NK-92 treated with Interleukin-12 subunit alpha and Interleukin-12 subunit beta, amount 100 ng/mL, for 24 hours (cell line): ENCODE results near the gene IL1R2.
"Not testable (repeated sequence)": the region's sequence is repeated elsewhere in the genome, so short reads cannot be mapped to it uniquely, and the experiment has no call there.

Experiments used
- DNase-seq: peaks from one replicate; lab custom pipeline; 2025; lab: John Stamatoyannopoulos, UW

Gene IL1R2

GRCh38 chr2:102000012-102000411, 8.3 kb downstream of the IL1R2 start:
- DNase-seq, result no peak

GRCh38 chr2:102000813-102001766, 9.3 kb downstream of the IL1R2 start:
- DNase-seq, result no peak

DNA sequence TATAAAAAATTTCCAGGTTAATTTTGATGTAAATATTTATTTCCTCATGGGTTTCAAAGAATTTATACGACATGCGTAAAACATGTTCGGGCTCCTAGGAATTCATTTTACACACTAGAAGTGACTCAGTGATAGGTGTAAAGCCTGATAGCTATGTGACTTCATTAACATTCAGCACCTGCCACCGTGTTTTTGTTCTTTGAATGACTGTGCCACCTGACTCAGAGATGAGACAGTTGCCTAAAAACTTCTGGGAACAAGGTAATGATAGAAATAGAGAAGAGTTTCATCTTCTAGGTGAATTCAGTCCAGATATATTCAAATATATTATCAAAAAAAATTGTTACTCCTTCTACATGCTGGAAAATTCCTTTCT, 10.0 kb downstream of the IL1R2 start:
- DNase-seq, result no peak

GRCh38 chr2:102002228-102002627, 10.5 kb downstream of the IL1R2 start:
- DNase-seq, result no peak

DNA sequence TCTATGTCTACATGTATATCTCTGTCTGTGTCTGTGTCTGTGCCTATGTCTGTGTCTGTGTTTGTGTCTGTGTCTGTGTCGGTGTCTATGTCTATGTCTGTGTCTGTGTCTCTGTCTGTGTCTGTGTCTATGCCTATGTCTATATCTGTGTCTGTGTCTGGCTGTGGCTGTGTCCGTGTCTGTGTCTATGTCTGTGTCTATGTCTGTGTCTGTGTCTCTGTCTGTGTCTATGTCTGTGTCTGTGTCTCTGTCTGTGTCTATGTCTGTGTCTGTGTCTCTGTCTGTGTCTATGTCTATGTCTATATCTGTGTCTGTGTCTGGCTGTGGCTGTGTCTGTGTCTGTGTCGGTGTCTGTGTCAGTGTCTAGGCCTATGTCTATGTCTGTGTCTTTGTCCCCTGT, 11.1 kb downstream of the IL1R2 start:
- DNase-seq, result not testable (repeated sequence)

- DNase-seq, result no peak
Observed at GRCh38 chr2:102003696-102004095, 11.9 kb downstream of the IL1R2 start.

DNA sequence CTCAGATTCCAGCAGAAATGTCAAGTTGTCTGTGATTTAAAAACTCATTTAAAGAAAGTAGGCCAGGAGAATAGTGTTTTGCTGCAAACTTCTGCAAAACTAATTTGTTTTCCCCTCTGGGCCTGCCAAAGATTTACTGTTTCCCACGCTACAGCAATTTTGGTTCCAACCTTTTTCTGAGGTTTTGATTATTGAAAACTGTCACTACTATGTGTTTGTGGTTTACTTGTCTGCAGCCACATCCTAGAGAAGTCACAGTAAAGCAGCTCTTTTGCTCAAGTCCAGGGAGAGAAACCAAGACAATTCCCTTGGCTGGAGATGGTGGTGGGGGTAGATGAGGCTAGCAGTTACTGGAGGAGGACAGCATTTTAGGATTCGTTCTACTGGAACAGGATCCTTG, 12.8 kb downstream of the IL1R2 start:
- no peak for DNase-seq

DNA sequence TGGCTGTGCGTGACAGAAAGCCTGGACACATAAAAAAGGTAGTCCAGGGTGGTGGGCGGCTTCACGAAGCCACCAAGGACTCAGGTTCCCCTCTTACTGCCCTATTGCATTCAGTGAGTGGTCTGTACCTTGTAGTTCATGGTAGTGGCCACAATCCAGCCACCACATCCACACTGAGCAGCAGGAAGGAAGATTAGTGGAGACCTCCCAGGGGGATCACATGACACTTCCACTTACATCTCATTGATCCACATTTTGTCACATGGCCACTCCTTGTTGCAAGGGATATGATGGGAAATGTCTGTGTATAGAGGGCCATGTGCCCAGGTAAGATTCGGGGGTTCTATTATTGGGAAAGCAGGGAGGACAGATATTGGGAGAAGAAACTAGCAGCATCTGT, 13.7 kb downstream of the IL1R2 start:
- DNase-seq, result no peak

DNA sequence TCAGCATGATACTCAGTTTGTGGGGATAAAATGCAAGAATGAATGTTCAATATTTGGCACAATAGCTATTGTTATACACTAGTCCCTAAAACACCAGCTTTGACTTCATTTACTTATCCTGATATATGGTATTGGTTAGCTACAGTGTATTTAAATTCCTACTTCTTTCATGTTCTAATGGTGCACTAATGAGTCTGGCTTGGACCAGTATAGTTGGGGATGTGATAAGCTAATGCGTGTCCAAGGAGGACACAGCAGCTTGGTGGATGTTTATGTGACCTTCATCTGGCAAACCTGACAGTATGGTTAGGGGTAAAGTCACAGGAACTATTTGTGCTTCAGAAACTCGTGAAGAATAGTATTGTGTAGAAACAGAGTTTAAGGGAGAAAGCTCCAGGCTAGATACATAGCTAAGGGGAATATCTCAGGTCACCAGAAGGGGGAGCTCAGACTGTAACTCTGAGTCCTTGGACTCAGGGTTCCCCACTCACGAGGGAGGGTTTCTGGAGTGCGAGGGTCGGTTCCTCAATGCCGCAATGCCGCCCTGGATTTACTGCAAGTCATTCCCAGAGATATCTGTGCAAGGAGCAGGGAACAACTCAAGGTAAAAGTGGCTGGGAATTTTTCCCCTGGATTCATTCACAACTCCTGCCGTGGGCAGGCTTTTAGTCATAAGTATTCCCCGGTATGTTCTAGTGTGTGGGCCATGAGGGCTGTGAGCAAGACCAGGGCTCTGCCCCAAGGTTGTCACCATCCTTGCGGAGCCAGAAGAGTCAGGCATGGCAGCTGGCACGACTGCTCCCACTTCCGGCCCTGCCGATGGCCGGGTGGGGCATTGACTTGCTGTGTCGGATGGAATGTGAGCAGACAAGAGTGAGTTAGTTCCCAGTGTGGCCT, 14.5 kb downstream of the IL1R2 start:
- DNase-seq, result no peak

- DNase-seq, result no peak
Observed at GRCh38 chr2:102006886-102007278, 15.1 kb downstream of the IL1R2 start.

DNA sequence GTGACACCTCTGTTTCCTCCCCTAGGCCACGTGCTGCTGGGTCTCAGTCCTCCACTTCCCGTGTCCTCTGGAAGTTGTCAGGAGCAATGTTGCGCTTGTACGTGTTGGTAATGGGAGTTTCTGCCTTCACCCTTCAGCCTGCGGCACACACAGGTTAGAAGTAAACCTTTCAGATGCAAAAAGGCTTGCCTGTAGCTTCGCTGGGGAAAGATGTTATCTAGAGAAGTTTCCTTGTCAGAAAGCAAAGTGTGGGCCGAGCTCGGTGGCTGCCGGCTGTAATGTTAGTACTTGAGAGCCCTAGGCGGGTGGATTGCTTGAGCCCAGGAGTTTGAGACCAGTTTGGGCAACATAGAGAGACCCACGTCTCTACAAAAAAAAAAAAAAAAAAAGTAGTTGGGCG, 16.7 kb downstream of the IL1R2 start:
- no peak for DNase-seq

DNA sequence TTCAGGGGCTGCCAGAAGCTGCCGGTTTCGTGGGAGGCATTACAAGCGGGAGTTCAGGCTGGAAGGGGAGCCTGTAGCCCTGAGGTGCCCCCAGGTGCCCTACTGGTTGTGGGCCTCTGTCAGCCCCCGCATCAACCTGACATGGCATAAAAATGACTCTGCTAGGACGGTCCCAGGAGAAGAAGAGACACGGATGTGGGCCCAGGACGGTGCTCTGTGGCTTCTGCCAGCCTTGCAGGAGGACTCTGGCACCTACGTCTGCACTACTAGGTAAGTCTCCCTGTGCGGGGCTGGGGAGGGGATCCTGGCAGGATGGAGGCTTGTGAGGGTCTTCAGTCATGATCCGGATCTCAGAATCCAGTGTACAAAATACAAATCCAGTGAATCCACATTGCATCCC, 17.8 kb downstream of the IL1R2 start:
- no peak for DNase-seq

GRCh38 chr2:102010902-102011301, 19.1 kb downstream of the IL1R2 start:
- no peak for DNase-seq

DNA sequence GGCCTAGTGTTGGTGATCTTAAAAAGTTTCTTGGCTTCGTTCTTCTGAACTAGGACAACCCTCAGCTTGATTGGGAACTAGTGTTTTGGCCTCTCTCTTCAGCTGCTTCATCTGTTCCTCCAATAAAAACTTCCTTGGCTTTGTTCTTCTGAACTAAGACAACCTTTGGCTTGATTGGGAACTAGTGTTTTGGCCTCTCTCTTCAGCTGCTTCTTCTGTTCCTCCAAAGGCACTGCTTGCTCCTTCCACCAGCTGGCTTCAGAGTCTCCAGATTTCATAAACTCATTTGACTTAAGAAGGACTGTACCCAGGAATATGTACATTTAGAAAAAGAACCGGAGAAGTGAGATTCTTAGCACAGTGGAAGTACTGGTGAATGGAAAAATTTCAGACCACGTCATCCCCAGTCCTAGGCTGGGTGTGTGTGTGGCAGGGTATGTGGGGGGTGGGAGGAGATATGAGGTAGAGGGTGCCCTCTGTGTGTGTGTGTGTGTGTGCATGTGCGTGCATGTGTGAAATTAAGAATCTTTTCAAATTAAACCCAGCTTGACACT, 20.4 kb downstream of the IL1R2 start:
- DNase-seq, result no peak

GRCh38 chr2:102013206-102014040, 21.7 kb downstream of the IL1R2 start:
- DNase-seq, result no peak

- DNase-seq, result no peak
Observed at GRCh38 chr2:102014041-102014345, 22.2 kb downstream of the IL1R2 start.

DNA sequence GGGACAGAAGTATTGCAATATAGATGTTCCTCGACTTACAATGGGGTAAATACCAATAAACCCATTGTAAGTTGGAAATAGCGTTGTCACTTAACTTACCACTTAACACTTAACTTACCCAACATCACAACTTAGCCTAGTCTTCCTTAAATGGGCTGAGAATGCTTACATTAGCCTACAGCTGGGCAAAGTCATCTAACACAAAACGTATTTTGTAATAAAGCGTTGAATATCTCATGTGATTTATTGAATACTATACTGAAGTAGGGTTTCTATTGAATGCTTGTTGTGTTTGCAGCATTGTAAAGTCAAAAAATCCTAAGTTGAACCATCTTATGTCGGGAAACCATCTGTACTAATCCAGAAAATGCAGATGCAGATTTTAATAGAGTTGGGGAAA, 23.6 kb downstream of the IL1R2 start:
- no peak for DNase-seq

DNA sequence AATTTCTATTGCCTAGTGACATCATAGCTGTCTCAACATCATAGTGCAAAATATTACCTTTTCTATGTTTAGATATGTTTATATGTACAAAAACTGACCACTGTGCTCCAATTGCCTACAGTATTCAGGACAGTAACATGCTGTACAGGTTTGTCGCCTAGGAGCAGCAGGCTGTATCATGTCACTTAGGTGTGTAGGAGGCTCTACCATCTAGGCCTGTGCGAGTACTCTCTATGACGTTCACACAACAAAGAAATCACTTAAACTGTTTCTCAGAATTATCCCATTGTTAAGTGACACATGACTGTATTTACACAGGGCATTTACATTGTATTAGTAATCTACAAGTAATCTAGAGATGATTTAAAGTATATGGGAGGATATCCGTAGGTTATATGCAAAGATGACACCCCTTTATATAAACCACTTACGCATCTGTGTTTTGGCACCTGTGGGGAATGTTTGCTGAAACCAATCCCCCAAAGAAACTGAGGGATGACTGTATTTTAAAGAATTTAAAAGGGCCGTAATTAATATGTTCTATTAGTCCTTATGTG, 24.7 kb downstream of the IL1R2 start:
- no peak for DNase-seq

GRCh38 chr2:102018823-102019445, 27.2 kb downstream of the IL1R2 start:
- DNase-seq, result no peak

- peak; percentile 74 for DNase-seq
Observed at GRCh38 chr2:102020596-102021170, 28.9 kb downstream of the IL1R2 start.

- no peak for DNase-seq
Observed at GRCh38 chr2:102021779-102022178, 30.0 kb downstream of the IL1R2 start.
